Panc1 (cell line): Measurements from ENCODE around the gene COMMD7.

ENCODE experiments used
- POLR2AphosphoS5 ChIP-seq: IDR thresholded peaks from 2 replicates; pipeline ENCODE4 v1.6.1; 2012; ENCODE audit warnings: mild to moderate bottlenecking, low read depth, low read length, moderate library complexity
- TF ChIP-seq, protein P1 (sequence below): fragments of 450-650 bp; IDR thresholded peaks from 2 replicates; pipeline ENCODE4 v1.5.1; 2017; ENCODE audit warnings: mild to moderate bottlenecking
- TF ChIP-seq, protein P2 (sequence below), 2 experiments: IDR thresholded peaks; 2 replicates each; pipeline ENCODE4 v1.6.1; 2011 to 2012; ENCODE audit warnings: low read depth in 2 of 2, control low read depth in 1 of 2, low read length in 1 of 2, mild to moderate bottlenecking in 1 of 2, moderate library complexity in 1 of 2; ENCODE audit not compliant: insufficient read depth in 1 of 2

DNA sequence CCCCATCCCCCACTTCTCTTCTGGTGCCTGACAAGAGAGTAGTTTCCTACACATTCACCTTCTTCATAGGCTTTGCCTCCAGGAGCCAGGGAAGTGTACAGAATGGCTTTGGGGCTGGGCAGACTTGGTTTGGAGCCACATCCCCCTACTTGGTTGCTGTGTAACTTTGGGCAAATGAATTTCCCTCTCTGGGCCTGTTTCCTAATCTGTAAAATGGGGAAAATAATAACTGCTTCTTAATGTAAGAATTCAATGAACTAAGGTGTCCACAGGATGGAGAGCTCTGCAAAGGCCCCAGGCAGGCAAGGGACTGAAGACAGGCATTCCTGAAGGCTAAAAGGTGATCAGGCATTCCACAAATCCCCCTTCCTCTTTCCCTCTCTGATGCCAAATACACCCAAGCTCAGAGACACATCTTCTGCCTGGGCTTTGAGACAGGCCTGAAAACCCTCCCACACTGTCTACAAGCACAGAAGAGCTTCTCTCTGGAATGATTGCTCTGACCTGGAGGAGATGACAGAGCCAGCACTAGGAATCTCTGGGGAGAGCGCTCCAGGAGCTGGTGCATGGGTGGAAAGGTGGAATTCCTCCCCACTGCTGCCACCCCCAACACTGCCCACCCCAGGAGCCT is 62.6 kb downstream of the COMMD7 start:
- no peak for TF ChIP-seq POLR2AphosphoS5
- TF ChIP-seq, protein P1, sequence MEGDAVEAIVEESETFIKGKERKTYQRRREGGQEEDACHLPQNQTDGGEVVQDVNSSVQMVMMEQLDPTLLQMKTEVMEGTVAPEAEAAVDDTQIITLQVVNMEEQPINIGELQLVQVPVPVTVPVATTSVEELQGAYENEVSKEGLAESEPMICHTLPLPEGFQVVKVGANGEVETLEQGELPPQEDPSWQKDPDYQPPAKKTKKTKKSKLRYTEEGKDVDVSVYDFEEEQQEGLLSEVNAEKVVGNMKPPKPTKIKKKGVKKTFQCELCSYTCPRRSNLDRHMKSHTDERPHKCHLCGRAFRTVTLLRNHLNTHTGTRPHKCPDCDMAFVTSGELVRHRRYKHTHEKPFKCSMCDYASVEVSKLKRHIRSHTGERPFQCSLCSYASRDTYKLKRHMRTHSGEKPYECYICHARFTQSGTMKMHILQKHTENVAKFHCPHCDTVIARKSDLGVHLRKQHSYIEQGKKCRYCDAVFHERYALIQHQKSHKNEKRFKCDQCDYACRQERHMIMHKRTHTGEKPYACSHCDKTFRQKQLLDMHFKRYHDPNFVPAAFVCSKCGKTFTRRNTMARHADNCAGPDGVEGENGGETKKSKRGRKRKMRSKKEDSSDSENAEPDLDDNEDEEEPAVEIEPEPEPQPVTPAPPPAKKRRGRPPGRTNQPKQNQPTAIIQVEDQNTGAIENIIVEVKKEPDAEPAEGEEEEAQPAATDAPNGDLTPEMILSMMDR: no peak
- TF ChIP-seq, protein P2, sequence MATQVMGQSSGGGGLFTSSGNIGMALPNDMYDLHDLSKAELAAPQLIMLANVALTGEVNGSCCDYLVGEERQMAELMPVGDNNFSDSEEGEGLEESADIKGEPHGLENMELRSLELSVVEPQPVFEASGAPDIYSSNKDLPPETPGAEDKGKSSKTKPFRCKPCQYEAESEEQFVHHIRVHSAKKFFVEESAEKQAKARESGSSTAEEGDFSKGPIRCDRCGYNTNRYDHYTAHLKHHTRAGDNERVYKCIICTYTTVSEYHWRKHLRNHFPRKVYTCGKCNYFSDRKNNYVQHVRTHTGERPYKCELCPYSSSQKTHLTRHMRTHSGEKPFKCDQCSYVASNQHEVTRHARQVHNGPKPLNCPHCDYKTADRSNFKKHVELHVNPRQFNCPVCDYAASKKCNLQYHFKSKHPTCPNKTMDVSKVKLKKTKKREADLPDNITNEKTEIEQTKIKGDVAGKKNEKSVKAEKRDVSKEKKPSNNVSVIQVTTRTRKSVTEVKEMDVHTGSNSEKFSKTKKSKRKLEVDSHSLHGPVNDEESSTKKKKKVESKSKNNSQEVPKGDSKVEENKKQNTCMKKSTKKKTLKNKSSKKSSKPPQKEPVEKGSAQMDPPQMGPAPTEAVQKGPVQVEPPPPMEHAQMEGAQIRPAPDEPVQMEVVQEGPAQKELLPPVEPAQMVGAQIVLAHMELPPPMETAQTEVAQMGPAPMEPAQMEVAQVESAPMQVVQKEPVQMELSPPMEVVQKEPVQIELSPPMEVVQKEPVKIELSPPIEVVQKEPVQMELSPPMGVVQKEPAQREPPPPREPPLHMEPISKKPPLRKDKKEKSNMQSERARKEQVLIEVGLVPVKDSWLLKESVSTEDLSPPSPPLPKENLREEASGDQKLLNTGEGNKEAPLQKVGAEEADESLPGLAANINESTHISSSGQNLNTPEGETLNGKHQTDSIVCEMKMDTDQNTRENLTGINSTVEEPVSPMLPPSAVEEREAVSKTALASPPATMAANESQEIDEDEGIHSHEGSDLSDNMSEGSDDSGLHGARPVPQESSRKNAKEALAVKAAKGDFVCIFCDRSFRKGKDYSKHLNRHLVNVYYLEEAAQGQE (IDR thresholded peaks at IDR 0.05; ENCODE audit: insufficient read depth in 1 of 2, low read depth in 2 of 2, low read length in 1 of 2): no peak
